DND-41 (cell line): ENCODE data around the gene HMX1.
A peak's percentile ranks its signal among the peaks of the same experiment; 100 is the strongest.

ENCODE experiments used
- ATAC-seq: fragments of 200-7000 bp; cut with Tn5 transposase; 3 replicates; pipeline ENCODE4 v1.9.1; 2021; ENCODE audit warnings: low read depth; ENCODE audit not compliant: insufficient read depth
- DNase-seq: peaks from one replicate; pipeline ENCODE4 v3.0.0-alpha.2; 2020
- H2AFZ ChIP-seq: 2 replicates; pipeline ENCODE4 v1.6.0; 2012; ENCODE audit warnings: low read depth, low read length
- H3K27ac ChIP-seq: 2 replicates; pipeline ENCODE4 v1.5.1; 2012; ENCODE audit warnings: low read length, inconsistent platforms
- H3K27me3 ChIP-seq: fragments of 200-600 bp; sonication (generic); 2 replicates; pipeline ENCODE4 v1.6.0; 2012; ENCODE audit warnings: low read length, mild to moderate bottlenecking, inconsistent platforms; ENCODE audit not compliant: insufficient read depth, poor library complexity
- H3K36me3 ChIP-seq: 2 replicates; pipeline ENCODE4 v1.5.1; 2012; ENCODE audit warnings: low read length, inconsistent platforms; ENCODE audit not compliant: insufficient read depth
- H3K4me1 ChIP-seq: 2 replicates; pipeline ENCODE4 v1.5.1; 2012; ENCODE audit warnings: mild to moderate bottlenecking, low read length; ENCODE audit not compliant: insufficient read depth
- H3K4me2 ChIP-seq: 2 replicates; pipeline ENCODE4 v1.6.0; 2012; ENCODE audit warnings: mild to moderate bottlenecking, moderate library complexity, low read length, inconsistent platforms; ENCODE audit not compliant: insufficient read depth
- H3K4me3 ChIP-seq, 2 experiments: fragments of 200-600 bp in 1 of 2; shearing (Covaris generic) in 1 of 2; 2 replicates each; pipeline ENCODE4 v1.5.1; 2012 to 2016; ENCODE audit warnings: inconsistent platforms in 2 of 2, low read length in 2 of 2, mild to moderate bottlenecking in 2 of 2, low read depth in 1 of 2, moderate library complexity in 1 of 2
- H3K79me2 ChIP-seq: 2 replicates; pipeline ENCODE4 v1.6.0; 2012; ENCODE audit warnings: low read length, inconsistent platforms; ENCODE audit not compliant: insufficient read depth
- H3K9ac ChIP-seq: 2 replicates; pipeline ENCODE4 v1.6.0; 2012; ENCODE audit warnings: low read depth, mild to moderate bottlenecking, inconsistent platforms, low read length, moderate library complexity
- H3K9me3 ChIP-seq: 2 replicates; pipeline ENCODE4 v1.5.1; 2012; ENCODE audit warnings: low read length, moderate library complexity, mild to moderate bottlenecking, inconsistent platforms; ENCODE audit not compliant: insufficient read depth, severe bottlenecking
- H4K20me1 ChIP-seq: 2 replicates; pipeline ENCODE4 v1.6.0; 2012; ENCODE audit warnings: low read length; ENCODE audit not compliant: insufficient read depth
- EZH2 ChIP-seq: IDR thresholded peaks from 3 replicates; pipeline ENCODE4 v1.6.1; 2012; ENCODE audit warnings: borderline replicate concordance, low read depth, mild to moderate bottlenecking, moderate library complexity, low read length, inconsistent platforms; ENCODE audit not compliant: severe bottlenecking
- TF ChIP-seq, protein P1 (sequence below): IDR thresholded peaks from 2 replicates; pipeline ENCODE4 v1.5.1; 2012; ENCODE audit warnings: borderline replicate concordance, low read length, moderate library complexity, mild to moderate bottlenecking; ENCODE audit not compliant: poor library complexity, severe bottlenecking; ENCODE audit errors: extremely low read depth

Gene HMX1

DNA sequence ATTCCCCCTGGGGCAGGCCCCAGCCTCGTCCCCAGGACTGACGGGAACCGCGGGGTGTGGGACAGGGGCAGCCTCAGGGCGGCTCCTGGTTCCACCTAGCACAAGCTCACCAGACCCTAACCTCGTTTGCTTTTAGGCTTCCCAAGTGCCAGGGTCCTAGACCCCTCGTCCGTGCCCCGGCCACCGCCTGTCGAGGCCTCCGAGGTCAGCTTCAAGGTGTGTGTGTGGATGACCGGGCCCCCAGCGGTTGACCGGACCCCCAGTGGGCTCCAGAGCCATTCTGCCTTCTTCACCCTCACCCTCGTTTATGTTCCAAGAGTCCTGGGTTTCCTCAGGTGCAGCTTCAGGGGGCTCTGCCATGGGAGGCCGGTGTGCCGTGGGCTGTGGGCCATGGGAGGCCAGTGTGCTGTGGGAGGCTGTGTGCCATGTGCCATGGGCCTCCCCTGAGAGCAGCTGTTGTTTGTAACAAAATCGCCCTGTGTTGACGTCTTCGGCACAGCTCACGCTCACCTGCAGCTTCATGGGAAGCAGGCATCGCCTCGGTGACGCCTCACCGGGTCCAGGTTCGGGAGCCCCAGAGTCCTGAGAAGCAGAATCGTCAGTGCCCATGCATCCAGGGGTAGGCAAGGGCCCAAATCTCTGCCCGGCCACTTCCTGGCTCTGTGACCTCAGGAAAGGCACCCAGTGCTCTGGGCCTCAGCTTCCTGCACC, 43.0 kb upstream of the HMX1 start:
- peak; percentile 1 for DNase-seq
- no peak for TF ChIP-seq EZH2
- TF ChIP-seq, protein P1, sequence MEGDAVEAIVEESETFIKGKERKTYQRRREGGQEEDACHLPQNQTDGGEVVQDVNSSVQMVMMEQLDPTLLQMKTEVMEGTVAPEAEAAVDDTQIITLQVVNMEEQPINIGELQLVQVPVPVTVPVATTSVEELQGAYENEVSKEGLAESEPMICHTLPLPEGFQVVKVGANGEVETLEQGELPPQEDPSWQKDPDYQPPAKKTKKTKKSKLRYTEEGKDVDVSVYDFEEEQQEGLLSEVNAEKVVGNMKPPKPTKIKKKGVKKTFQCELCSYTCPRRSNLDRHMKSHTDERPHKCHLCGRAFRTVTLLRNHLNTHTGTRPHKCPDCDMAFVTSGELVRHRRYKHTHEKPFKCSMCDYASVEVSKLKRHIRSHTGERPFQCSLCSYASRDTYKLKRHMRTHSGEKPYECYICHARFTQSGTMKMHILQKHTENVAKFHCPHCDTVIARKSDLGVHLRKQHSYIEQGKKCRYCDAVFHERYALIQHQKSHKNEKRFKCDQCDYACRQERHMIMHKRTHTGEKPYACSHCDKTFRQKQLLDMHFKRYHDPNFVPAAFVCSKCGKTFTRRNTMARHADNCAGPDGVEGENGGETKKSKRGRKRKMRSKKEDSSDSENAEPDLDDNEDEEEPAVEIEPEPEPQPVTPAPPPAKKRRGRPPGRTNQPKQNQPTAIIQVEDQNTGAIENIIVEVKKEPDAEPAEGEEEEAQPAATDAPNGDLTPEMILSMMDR = no peak
- peaks cover 9% of the 10 kb centered on the region; the same call in 1 of the 2 replicates for H4K20me1 ChIP-seq
- no peaks in the 10 kb centered on the region for H3K4me1 ChIP-seq
- no peak overlapping the region for H3K27ac ChIP-seq
- no peak for ATAC-seq
- no peaks in the 10 kb centered on the region for H3K36me3 ChIP-seq
- no peaks in the 10 kb centered on the region for H3K79me2 ChIP-seq
- H3K9me3 ChIP-seq = no peaks in the 10 kb centered on the region
- H3K27me3 ChIP-seq = no peaks in the 10 kb centered on the region
- no peak overlapping the region for H3K4me2 ChIP-seq
- no peak overlapping the region for H3K4me3 ChIP-seq
- H2AFZ ChIP-seq = no peak overlapping the region
- no peak overlapping the region for H3K9ac ChIP-seq

DNA sequence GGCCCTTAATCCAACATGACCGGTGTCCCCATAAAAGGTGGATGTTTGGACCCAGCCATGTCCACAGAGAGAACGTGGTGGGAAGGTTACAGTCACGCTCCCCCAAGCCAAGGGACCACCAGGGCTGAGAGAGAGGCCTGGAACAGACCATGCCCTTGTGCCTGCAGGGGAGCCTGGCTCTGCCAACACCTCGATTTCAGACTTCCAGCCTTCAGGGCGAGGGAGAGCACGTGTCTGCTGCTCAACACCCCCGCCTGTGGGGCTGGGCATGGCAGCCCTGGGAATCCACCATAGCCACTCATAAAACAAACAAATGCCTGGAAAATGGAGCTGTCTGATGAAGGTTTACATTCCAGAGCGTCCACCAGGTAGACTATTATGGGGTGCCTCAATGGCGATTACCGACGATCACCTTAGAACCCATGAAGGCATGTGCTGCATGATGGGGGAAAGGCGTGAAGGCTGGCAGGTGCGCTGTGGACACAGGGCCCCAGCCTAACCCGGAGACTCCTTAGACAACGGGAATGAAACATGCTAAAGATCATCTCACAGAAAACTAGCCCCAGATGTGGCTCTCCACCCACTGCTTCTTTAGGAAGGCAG, 42.3 kb upstream of the HMX1 start:
- Histone ChIP-seq H3K79me2 (no peaks in the 10 kb centered on the region), H3K9me3 (no peaks in the 10 kb centered on the region), H3K36me3 (no peaks in the 10 kb centered on the region), H3K27ac (no peak overlapping the region), H3K4me1 (no peaks in the 10 kb centered on the region), H3K9ac (no peak overlapping the region), H3K4me3 (no peak overlapping the region), H3K4me2 (no peak overlapping the region), H2AFZ (no peak overlapping the region), H3K27me3 (no peaks in the 10 kb centered on the region), H4K20me1 (peaks cover 9% of the 10 kb centered on the region; the same call in 1 of the 2 replicates)
- no peak for TF ChIP-seq EZH2
- TF ChIP-seq, protein P1 = no peak
- DNase-seq (no peak), ATAC-seq (no peak)

DNA sequence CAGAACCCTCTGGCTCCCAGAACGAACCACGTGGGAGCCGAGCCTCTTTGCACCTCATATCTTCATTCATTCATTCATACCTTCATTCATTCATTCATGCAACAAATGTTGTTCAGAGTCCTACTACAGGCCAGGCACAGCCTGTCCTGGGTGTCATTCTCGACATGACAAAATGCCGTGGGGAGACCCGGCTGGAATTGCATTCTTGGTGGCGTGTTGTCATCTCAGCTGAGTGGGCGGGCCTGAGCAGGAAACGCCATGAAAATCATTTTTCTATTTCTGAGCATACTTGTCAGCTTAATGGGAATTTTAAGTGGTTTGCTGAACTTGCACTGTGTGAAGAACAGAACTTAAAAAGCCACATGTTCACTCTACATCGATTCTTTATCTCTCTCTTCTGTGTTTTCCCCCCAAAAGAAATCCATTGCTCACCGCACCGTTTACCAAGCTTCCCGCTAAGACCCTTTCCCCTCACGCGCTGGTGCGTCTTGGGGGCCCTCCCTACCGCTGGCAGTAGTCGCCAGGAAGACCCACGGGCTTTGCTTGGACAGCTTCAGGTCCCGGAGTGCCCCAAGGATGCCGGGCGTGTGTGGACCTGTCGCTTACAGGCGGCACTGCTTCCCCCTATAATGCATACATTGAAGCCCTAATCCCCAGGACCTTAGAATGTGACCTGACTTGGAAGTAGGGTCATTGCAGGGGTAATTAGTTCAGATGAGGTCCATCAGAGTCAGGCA, 41.6 kb upstream of the HMX1 start:
- no peaks in the 10 kb centered on the region for H3K27me3 ChIP-seq
- no peaks in the 10 kb centered on the region for H3K79me2 ChIP-seq
- H2AFZ ChIP-seq = no peak overlapping the region
- H3K4me2 ChIP-seq = no peak overlapping the region
- H3K27ac ChIP-seq = no peak overlapping the region
- no peaks in the 10 kb centered on the region for H3K9me3 ChIP-seq
- H3K9ac ChIP-seq = no peak overlapping the region
- TF ChIP-seq EZH2 = no peak
- peaks cover 9% of the 10 kb centered on the region for H4K20me1 ChIP-seq
- no peak for ATAC-seq
- no peaks in the 10 kb centered on the region for H3K4me1 ChIP-seq
- H3K4me3 ChIP-seq = no peak overlapping the region
- no peaks in the 10 kb centered on the region for H3K36me3 ChIP-seq
- DNase-seq = no peak

DNA sequence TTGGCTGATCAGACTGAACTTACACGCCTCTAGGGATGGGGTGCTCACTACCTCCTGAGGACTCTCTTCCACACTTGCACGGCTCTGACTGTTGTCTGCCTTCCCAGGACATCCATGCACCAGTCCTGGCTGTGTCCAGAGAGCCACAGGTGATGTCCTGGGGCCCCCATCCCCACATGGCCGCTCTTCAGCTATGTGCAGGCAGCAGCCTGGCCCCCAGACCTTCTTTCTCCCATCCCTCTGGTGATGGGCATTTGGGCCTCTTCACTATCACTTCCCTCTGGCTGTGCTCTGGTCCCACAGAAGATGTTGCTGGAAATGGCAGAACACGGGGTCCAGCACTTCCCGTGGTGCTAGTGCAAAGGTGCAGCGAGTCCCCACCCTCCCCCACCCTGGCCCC, 40.9 kb upstream of the HMX1 start:
- Histone ChIP-seq H3K79me2 (no peaks in the 10 kb centered on the region), H3K27me3 (no peaks in the 10 kb centered on the region), H3K4me3 (no peak overlapping the region), H3K4me1 (no peaks in the 10 kb centered on the region), H3K27ac (no peak overlapping the region), H3K4me2 (no peak overlapping the region), H4K20me1 (peaks cover 6% of the 10 kb centered on the region), H3K36me3 (no peaks in the 10 kb centered on the region), H3K9ac (no peak overlapping the region), H2AFZ (no peak overlapping the region), H3K9me3 (no peaks in the 10 kb centered on the region)
- ATAC-seq (no peak), DNase-seq (no peak)
- TF ChIP-seq, protein P1 = no peak
- TF ChIP-seq EZH2 = no peak
